Small intestine (tissue), 7 donors: Measurements from ENCODE around the gene C1D. TPM values are rescaled to one million over a fixed set of nuclear protein-coding genes. Genes with fewer than 3 reads are reported as not detected.

Source experiments
- DNase-seq, 2 donors: peaks; one replicate each; pipeline versions ENCODE4 v3.0.0 to v3.0.0-alpha.2; 2013
- FAIRE-seq: peaks from 2 replicates; lab custom pipeline; 2012; peaks lifted over from hg19 to GRCh38; lab: Jason Lieb, UNC
- H3K27ac ChIP-seq, 3 donors: one replicate each; pipeline ENCODE4 v1.5.1; 2013; ENCODE audit warnings: low read length in 2 of 3, mild to moderate bottlenecking in 2 of 3, control low read depth in 1 of 3, inconsistent platforms in 1 of 3, low read depth in 1 of 3, moderate library complexity in 1 of 3
- H3K27me3 ChIP-seq, 3 donors: one replicate each; pipeline ENCODE4 v1.6.1; 2013; ENCODE audit warnings: low read length in 3 of 3, inconsistent platforms in 1 of 3; ENCODE audit not compliant: control insufficient read depth in 3 of 3, insufficient read depth in 3 of 3
- H3K36me3 ChIP-seq, 3 donors: one replicate each; pipeline ENCODE4 v1.6.1; 2013; ENCODE audit warnings: low read length in 3 of 3, inconsistent platforms in 1 of 3, low read depth in 1 of 3, mild to moderate bottlenecking in 1 of 3, moderate library complexity in 1 of 3; ENCODE audit not compliant: control insufficient read depth in 3 of 3, insufficient read depth in 2 of 3
- H3K4me1 ChIP-seq, 3 donors: one replicate each; pipeline ENCODE4 v1.6.1; 2013; ENCODE audit warnings: low read length in 2 of 3, inconsistent platforms in 1 of 3, low read depth in 1 of 3, mild to moderate bottlenecking in 1 of 3, moderate library complexity in 1 of 3; ENCODE audit not compliant: control insufficient read depth in 3 of 3, insufficient read depth in 2 of 3
- H3K4me3 ChIP-seq, 3 donors: one replicate each; pipeline ENCODE4 v1.5.1; 2013; ENCODE audit warnings: low read length in 3 of 3, control low read depth in 1 of 3, inconsistent platforms in 1 of 3, low read depth in 1 of 3, mild to moderate bottlenecking in 1 of 3, moderate library complexity in 1 of 3
- H3K9me3 ChIP-seq, 2 donors: one replicate each; pipeline ENCODE4 v1.6.1; 2013; ENCODE audit warnings: low read depth in 1 of 2, low read length in 1 of 2; ENCODE audit not compliant: control insufficient read depth in 2 of 2, insufficient read depth in 1 of 2
- WGBS, 3 donors: extraction: QIAGEN DNeasy Blood & Tissue Kit; methylation state at CpG; one replicate each; pipeline ENCODE4 v1.1.7; 2013; 5-methylcytosine and 5-hydroxymethylcytosine counted together
- polyA plus RNA-seq, 4 donors: library from polyadenylated mRNA; stranded (reverse) in 3 of 4; unstranded in 1 of 4; fragments of 200-250 nt in 3 of 4; fragments of 120-200 nt in 1 of 4; gene quantifications; one replicate each; pipeline versions ENCODE4 v1.2.1 to v1.2.3, GENCODE V29; 2013
- donor health status: healthy with polysubstance abuse.
- donor health status: control.
- donor health status: control.
- donor health status: Bipolar disorder and iron deficiency.
- donor health status: healthy.

The C1D gene
- polyA plus RNA-seq, 4 donors, result 27.1 to 41.5 (median 28.6) TPM

- Histone ChIP-seq H3K9me3 (no peaks in the 10 kb centered on the region), H3K27ac (no peak overlapping the region), H3K27me3 (no peaks in the 10 kb centered on the region), H3K4me3 (no peak overlapping the region), H3K4me1 (no peaks in the 10 kb centered on the region), H3K36me3 (no peaks in the 10 kb centered on the region)
- FAIRE-seq (no peak), DNase-seq (peak in 1 of 2 donors; percentile 14)
- WGBS, 3 donors, result 52 to 71% (median 57%) methylated on average over 6 of the region's 6 CpGs
Observed at GRCh38 chr2:68032702-68033101, 30.1 kb downstream of the C1D start.

DNA sequence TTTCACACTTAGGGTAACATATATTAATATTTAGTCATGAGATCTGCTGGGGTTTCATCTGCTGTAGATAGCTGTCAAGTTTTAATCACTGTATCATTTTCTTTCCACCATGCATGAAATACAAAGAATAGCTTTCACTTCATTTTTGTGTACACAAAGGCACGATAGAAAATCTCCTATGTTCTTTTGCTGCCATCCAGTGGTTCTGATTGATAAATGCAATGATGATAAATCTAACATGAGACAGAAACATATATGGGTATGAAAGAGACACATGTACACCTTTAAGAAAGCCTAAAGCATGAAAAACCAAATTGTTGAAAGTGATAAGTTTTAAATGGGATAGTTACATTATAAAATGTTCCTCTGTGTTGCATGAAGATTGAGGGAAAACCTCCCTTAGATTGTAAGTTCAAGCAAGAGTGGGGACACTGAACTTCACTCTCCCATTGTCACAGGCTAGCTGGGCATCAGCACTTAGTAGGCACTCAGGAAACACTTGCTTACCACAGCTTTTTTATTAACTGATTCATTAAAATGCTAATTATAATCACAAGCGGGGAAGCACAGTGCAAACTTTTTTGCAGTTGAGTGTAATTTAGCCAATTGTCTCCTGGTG is 31.2 kb downstream of the C1D start:
- 44 to 46% (median 45%) methylated on average over 2 of the region's 2 CpGs for WGBS, 3 donors

GRCh38 chr2:68031043-68031442 is 31.8 kb downstream of the C1D start:
- FAIRE-seq (no peak), DNase-seq (no peak)
- Histone ChIP-seq H3K4me3 (no peak overlapping the region), H3K27ac (no peak overlapping the region), H3K27me3 (no peaks in the 10 kb centered on the region), H3K36me3 (no peaks in the 10 kb centered on the region), H3K9me3 (no peaks in the 10 kb centered on the region), H3K4me1 (no peaks in the 10 kb centered on the region)

More for the DNA sequence above, 31.2 kb downstream of the C1D start:
- FAIRE-seq (peak; percentile 70), DNase-seq (peak; percentile 62 to 70)
- no peaks in the 10 kb centered on the region for H3K9me3 ChIP-seq
- no peaks in the 10 kb centered on the region for H3K4me1 ChIP-seq
- H3K36me3 ChIP-seq, result no peaks in the 10 kb centered on the region
- no peak overlapping the region for H3K27ac ChIP-seq
- no peak overlapping the region for H3K4me3 ChIP-seq
- no peaks in the 10 kb centered on the region for H3K27me3 ChIP-seq

DNA sequence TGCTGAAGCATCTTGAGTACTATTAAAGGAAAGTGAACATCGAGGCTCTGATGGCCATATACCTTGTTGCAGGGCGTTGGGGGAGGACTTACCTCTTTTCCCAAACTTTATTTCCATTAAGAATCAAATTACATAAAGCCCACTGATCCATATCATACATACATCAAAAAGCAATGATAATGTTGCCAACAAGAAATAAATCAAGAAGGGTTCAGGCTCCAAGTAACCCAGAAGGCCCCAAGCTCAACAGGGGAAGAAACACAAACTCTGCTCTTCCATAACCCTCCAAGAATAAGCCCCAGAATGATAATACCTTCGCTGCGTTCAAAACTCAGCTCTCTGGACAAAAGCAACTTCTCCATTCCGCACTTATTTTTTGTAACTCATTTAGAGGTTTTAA is 32.3 kb downstream of the C1D start:
- Histone ChIP-seq H3K36me3 (no peaks in the 10 kb centered on the region), H3K9me3 (no peaks in the 10 kb centered on the region), H3K27ac (no peak overlapping the region), H3K27me3 (no peaks in the 10 kb centered on the region), H3K4me1 (no peaks in the 10 kb centered on the region), H3K4me3 (no peak overlapping the region)
- 79 to 91% (median 89%) methylated on average over 5 of the region's 5 CpGs for WGBS, 3 donors
- FAIRE-seq (no peak), DNase-seq (no peak)

DNA sequence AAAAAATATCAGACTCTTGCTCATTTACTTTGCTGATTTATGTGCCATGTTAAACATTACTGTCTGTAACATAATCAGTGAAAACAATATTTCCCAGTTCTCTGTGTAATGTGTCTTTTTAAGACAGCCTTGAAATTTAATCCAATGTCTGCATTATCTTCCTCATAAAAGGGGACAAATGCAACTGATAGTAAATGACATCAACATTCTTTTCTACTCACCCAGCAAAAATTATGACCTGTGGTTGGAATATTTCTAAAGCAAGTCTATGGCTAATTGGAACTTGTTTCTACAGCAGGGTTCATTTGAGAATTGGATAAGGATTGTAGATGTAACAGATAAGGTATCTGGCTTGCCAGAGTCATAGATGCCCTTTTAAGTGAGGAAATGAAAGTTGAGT is 34.8 kb downstream of the C1D start:
- H3K27me3 ChIP-seq, result no peaks in the 10 kb centered on the region

DNA sequence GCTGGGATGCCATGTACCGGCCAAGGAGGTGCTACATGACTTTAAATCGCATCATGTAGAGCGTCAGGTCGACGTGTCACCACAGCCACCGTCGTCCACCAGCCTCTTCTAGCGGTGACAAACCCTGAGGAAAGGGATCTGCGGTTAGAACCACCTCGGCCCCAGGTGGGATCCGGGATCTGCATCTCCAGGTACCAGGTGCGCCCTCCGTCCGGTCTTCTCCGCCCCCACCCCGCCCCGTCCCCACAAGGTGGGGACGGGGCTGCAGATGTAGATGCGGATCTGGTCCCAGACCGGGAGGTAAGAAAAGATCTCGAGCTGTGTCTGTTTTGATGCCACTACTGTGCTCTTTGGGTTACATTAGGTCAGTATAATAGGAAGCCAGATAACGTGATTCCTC is 38.4 kb downstream of the C1D start:
- no peaks in the 10 kb centered on the region for H3K4me1 ChIP-seq
- FAIRE-seq (no peak), DNase-seq (no peak)
- WGBS, 3 donors, result 92 to 95% (median 94%) methylated on average over 22 of the region's 22 CpGs
- no peak overlapping the region for H3K27ac ChIP-seq
- H3K36me3 ChIP-seq, result no peaks in the 10 kb centered on the region
- no peak overlapping the region for H3K4me3 ChIP-seq
- H3K9me3 ChIP-seq, result peaks cover 0 to 8% of the 10 kb centered on the region in 2 donors
- peaks cover 0 to 2% (median 0%) of the 10 kb centered on the region in 3 donors for H3K27me3 ChIP-seq

More for the DNA sequence above, 34.8 kb downstream of the C1D start:
- H3K9me3 ChIP-seq, result peaks cover 0 to 8% of the 10 kb centered on the region in 2 donors
- no peak for DNase-seq
- no peaks in the 10 kb centered on the region for H3K4me1 ChIP-seq
- no peaks in the 10 kb centered on the region for H3K36me3 ChIP-seq
- no peak for FAIRE-seq
- no peak overlapping the region for H3K4me3 ChIP-seq
- H3K27ac ChIP-seq, result no peak overlapping the region

GRCh38 chr2:68023904-68024303 is 38.9 kb downstream of the C1D start:
- H3K36me3 ChIP-seq, result no peaks in the 10 kb centered on the region
- peaks cover 0 to 8% of the 10 kb centered on the region in 2 donors for H3K9me3 ChIP-seq
- FAIRE-seq (no peak), DNase-seq (no peak)
- H3K27me3 ChIP-seq, result peaks cover 0 to 2% (median 0%) of the 10 kb centered on the region in 3 donors
- 94 to 95% (median 95%) methylated on average over 16 of the region's 16 CpGs for WGBS, 3 donors
- H3K4me3 ChIP-seq, result no peak overlapping the region
- no peaks in the 10 kb centered on the region for H3K4me1 ChIP-seq
- H3K27ac ChIP-seq, result no peak overlapping the region

GRCh38 chr2:68018727-68019126 is 44.1 kb downstream of the C1D start:
- Histone ChIP-seq H3K36me3 (no peaks in the 10 kb centered on the region), H3K27me3 (peaks cover 0 to 2% (median 0%) of the 10 kb centered on the region in 3 donors), H3K4me1 (no peaks in the 10 kb centered on the region), H3K4me3 (no peak overlapping the region), H3K9me3 (no peaks in the 10 kb centered on the region), H3K27ac (no peak overlapping the region)
- FAIRE-seq (no peak), DNase-seq (no peak)
- 79 to 91% (median 82%) methylated on average over 4 of the region's 4 CpGs for WGBS, 3 donors

DNA sequence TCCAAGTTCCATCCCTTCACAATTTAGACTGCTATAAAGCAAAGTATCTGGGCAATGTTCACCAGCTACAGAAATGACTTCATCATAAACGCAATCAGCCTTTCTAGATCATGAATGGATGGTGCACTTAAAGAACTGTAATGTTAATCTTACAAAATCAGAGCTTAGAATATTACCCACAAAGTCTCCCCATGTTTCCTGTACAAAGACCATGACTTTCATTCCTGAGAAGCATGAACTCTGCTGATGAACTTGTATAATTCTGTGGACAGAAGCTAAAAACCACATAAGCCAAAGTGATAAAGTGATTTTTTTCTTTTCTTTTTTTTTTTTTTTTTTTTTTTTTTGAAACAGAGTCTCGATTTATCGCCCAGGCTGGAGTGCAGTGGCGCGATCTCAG is 53.3 kb downstream of the C1D start:
- H3K9me3 ChIP-seq, result no peaks in the 10 kb centered on the region
- WGBS, 3 donors, result 75 to 81% (median 76%) methylated on average over 5 of the region's 5 CpGs
- no peak for FAIRE-seq

More for the DNA sequence above, 53.3 kb downstream of the C1D start:
- no peak for DNase-seq
- no peaks in the 10 kb centered on the region for H3K36me3 ChIP-seq
- H3K27me3 ChIP-seq, result no peaks in the 10 kb centered on the region
- no peak overlapping the region for H3K27ac ChIP-seq
- H3K4me1 ChIP-seq, result no peaks in the 10 kb centered on the region
- no peak overlapping the region for H3K4me3 ChIP-seq
